BJ (cell line): ENCODE measurements around the gene ZNF292. TPM values are rescaled to one million over a fixed set of nuclear protein-coding genes. Genes with fewer than 3 reads are reported as not detected.

ENCODE experiments used
- CTCF ChIA-PET: fragments of 350-600 bp; formaldehyde crosslinking; extraction: SDS; loops from one replicate; lab custom pipeline; 2021; ENCODE audit warnings: antibody characterized with exemption, inconsistent platforms; lab: Yijun Ruan, JAX
- POLR2A ChIA-PET: fragments of 300-600 bp; sonication (Branson Sonifier 250); formaldehyde crosslinking; extraction: SDS; loops from one replicate; lab custom pipeline; 2021; ENCODE audit warnings: antibody characterized with exemption; lab: Charles Lee
- DNase-seq: peaks from one replicate; pipeline ENCODE4 v3.0.0-alpha.2; 2011; ENCODE audit warnings: low read depth
- H3K27me3 ChIP-seq: 2 replicates; pipeline ENCODE4 v1.6.0; 2011; ENCODE audit warnings: low read length; ENCODE audit not compliant: control insufficient read depth, insufficient read depth
- H3K36me3 ChIP-seq: 2 replicates; pipeline ENCODE4 v1.5.1; 2011; ENCODE audit warnings: low read length; ENCODE audit not compliant: control insufficient read depth, insufficient read depth
- H3K4me3 ChIP-seq: 2 replicates; pipeline ENCODE4 v1.5.1; 2011; ENCODE audit warnings: low read depth, mild to moderate bottlenecking, control low read depth, low read length
- polyA plus RNA-seq: library from polyadenylated mRNA; depleted of rRNA; stranded (reverse); fragments of >200 nt; gene quantifications from 2 replicates; pipeline ENCODE4 v1.2.3, GENCODE V29; 2011
- TF ChIP-seq, protein P1 (sequence below): IDR thresholded peaks from 2 replicates; pipeline ENCODE4 v1.5.1; 2011; ENCODE audit warnings: low read depth, mild to moderate bottlenecking, control low read depth, inconsistent platforms, low read length, moderate library complexity; ENCODE audit not compliant: insufficient read depth

The ZNF292 gene
- polyA plus RNA-seq, 1 experiment = 4.1 TPM

DNA sequence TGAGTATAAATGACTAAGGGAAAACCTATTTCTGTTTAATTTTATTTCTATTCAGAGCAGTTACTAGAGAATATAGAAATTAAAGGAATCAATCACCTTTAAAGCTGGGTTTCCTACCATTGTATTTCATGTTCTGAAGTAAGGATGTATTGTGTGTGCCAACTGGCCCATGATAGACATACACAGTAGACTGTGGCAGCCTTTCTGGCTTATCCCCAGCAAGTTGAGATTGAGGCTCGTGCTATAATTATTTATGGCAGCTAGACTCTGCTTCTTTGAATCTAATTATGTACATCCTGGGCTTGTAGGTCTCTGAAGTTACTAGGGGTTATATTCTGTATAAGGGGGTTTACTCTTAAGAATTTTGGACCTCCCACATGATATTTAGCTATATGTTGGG lies 44.4 kb downstream of the ZNF292 start:
- CTCF ChIA-PET = no interaction called here
- 0 out of 2 replicates have a peak, but pooled peaks cover 2% of the 10 kb centered on the region for H3K36me3 ChIP-seq
- POLR2A ChIA-PET = no interaction called here
- TF ChIP-seq, protein P1, sequence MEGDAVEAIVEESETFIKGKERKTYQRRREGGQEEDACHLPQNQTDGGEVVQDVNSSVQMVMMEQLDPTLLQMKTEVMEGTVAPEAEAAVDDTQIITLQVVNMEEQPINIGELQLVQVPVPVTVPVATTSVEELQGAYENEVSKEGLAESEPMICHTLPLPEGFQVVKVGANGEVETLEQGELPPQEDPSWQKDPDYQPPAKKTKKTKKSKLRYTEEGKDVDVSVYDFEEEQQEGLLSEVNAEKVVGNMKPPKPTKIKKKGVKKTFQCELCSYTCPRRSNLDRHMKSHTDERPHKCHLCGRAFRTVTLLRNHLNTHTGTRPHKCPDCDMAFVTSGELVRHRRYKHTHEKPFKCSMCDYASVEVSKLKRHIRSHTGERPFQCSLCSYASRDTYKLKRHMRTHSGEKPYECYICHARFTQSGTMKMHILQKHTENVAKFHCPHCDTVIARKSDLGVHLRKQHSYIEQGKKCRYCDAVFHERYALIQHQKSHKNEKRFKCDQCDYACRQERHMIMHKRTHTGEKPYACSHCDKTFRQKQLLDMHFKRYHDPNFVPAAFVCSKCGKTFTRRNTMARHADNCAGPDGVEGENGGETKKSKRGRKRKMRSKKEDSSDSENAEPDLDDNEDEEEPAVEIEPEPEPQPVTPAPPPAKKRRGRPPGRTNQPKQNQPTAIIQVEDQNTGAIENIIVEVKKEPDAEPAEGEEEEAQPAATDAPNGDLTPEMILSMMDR = no peak
- no peak for DNase-seq
- H3K27me3 ChIP-seq = no peaks in the 10 kb centered on the region
- no peak overlapping the region for H3K4me3 ChIP-seq

DNA sequence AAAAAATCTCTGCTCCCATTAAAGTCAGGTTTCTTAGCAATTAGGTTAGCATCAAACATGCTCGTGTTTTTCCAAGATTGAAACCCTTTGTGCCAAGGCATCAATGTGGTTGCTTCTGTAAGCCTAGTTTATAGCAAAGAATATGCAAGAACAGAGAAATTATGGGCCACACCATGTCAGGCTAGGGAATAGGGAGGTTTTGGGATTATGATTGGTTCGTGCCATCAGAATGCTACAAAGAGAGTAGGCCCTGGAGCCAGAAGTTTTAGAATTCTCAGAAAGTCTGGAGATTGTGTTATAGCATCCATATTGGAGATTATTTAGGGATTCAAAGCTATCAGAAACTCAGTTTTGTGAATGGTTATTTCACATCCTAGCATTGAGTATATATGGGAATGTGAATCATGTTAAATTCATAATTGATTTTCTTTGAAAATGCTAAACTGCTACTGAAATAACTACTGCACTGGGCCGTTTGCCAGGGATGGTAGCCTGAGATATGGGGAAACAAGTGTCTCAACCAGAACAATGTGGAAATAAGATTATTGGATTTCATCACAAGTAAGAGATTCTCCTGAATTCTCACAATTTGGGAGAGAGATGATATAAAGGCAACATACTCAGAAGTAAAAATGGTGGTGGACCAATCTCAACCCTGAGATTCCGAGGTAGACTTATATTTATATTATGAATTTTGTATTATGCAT lies 45.3 kb downstream of the ZNF292 start:
- TF ChIP-seq, protein P1 = no peak
- Histone ChIP-seq H3K27me3 (no peaks in the 10 kb centered on the region), H3K4me3 (no peak overlapping the region), H3K36me3 (0 out of 2 replicates have a peak, but pooled peaks cover 2% of the 10 kb centered on the region)
- DNase-seq = no peak
- ChIA-PET POLR2A (no interaction called here), CTCF (interaction anchor here (1.4 kb wide), 1 partner anchor 10 kb away, joined by 4 read pairs; no protein-coding TSS in a partner anchor)

DNA sequence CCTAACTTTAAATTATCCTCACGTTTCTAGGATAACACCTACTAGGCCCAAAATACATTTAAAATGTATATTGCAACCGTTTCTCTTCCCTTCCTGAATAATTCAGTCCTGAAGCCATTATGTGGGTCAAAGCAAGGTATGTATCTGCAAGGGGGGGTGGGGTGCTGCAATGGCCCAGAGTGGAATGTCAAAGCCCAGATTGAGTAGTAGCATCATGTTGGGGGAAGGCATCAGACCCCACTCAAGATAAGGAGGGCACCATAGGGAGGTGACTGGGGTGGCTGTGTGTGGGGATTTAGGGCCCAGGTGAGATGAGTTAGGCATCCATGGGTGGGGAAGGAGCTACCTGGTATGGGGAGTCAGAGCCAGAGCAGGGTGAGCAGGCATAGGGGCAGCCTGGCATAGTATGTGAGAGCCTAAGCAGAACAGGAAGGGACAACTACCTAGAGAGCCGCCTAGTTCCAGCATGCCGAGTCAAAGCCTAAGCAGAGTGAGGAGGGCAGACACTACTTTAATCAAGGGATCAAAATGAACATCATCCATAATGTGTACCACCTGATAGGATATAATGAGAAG lies 48.2 kb downstream of the ZNF292 start:
- Histone ChIP-seq H3K36me3 (0 out of 2 replicates have a peak, but pooled peaks cover 2% of the 10 kb centered on the region), H3K27me3 (no peaks in the 10 kb centered on the region), H3K4me3 (no peak overlapping the region)
- CTCF ChIA-PET = no interaction called here
- no peak for DNase-seq
- POLR2A ChIA-PET = no interaction called here
- TF ChIP-seq, protein P1 = no peak

DNA sequence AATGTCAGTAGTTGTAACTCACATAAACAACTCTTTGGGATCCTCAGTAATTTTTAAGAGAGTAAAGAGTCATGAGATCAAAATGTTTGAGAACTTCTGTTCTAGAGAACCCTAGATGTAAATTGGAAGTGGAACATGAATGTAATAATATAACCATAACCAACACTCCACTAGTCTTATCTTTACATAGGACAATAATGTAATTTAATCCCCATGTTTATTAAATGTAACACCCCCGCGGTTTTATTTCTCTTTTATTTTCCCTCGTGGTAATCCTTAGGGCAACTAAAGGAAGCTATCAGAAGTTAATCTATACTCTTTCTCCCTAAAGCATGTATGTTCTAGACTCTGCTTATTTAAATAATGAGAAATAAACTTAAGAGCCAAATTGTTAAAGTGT lies 54.4 kb downstream of the ZNF292 start:
- no peaks in the 10 kb centered on the region for H3K36me3 ChIP-seq
- ChIA-PET CTCF (no interaction called here), POLR2A (no interaction called here)
- DNase-seq = no peak
- H3K4me3 ChIP-seq = no peak overlapping the region
- TF ChIP-seq, protein P1 = no peak
- no peaks in the 10 kb centered on the region for H3K27me3 ChIP-seq

DNA sequence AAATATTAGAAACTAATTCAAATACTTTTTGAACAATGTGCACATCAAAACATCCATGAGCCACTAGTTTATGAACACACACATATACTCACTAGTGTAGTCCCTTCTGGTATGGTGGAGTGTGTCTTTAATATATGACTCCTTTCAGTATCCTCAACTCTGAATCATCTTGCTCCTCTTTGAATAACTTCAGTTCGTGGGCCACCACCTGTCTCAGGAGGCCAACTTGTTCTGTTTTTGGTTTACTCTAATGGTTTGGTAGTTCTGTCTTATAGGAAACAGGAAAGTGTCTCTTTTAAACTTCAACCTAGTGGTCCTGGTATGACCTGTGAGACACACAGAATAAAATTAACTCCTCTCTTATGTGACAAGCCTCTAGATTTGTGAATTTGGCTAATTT lies 55.6 kb downstream of the ZNF292 start:
- Histone ChIP-seq H3K36me3 (no peaks in the 10 kb centered on the region), H3K27me3 (no peaks in the 10 kb centered on the region), H3K4me3 (no peak overlapping the region)
- POLR2A ChIA-PET = no interaction called here
- TF ChIP-seq, protein P1 = no peak
- no peak for DNase-seq
- CTCF ChIA-PET = interaction anchor here (0.5 kb wide), 1 partner anchor 125 kb away, joined by 3 read pairs; no protein-coding TSS in a partner anchor
